Stimulated activated CD8-positive, alpha-beta memory T cell treated with anti-CD3 and anti-CD28 coated beads, Interleukin-12 subunit alpha, Interleukin-12 subunit beta, amount 100 ng/mL, for 24 hours (primary cell): Measurements from ENCODE around the gene FKTN.

ENCODE experiments used
- DNase-seq: peaks from one replicate; pipeline ENCODE4 v3.0.0-alpha.2; 2020; ENCODE audit errors: extremely low read depth

Gene FKTN

DNA sequence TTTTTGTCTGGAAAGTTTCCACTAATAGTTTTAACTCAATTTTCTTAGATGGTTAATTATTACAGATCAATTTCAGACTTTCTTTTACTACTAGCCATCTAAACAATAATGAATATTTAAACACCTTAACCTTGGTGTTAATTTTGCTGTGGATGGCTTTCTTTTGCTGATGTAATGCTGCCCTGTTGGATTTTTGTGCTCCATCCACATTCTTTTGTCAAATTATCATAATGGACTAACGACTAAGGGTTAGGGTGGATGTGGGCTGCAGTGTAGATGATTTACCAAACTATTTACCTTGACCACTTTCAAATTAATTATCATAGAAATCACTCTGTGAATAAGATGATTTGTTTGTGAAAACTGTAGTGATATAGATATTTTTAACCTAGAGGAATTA lies 120.8 kb downstream of the FKTN start:
- no peak for DNase-seq

DNA sequence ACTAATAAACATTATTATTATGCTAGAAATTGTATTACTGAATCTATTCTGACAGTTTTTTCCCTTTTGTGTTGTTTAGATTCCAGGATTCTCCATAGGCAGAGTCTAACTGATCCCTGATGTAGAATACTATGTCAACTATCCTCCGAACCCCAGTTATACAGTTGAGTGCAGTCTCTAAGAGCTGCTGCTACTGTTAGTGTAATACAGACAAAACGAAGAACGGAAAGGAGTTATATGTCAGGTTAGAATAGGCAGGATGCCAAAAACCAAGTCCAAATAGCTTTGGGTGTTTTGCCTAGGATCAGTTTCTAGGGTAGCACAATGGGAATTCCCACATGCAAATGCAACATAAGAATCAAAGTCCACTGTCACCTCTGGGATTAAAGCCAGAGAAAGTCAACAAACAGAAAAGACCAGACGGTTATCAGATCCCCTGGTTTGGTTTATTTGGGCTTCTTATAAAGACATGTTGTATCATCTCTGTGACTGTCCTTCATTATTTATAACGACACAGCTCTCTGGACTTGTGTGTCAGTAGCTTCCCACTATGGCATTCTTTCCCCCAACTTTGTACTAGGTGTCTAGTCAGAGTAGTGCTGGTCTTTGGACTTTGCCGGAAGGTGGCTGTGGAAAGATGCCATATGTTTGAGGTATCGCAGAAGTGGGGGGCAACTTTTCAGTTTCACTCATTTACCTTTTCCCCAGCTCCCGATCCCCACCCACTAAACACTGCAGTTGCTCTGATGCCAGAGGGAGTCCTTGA lies 121.5 kb downstream of the FKTN start:
- no peak for DNase-seq

DNA sequence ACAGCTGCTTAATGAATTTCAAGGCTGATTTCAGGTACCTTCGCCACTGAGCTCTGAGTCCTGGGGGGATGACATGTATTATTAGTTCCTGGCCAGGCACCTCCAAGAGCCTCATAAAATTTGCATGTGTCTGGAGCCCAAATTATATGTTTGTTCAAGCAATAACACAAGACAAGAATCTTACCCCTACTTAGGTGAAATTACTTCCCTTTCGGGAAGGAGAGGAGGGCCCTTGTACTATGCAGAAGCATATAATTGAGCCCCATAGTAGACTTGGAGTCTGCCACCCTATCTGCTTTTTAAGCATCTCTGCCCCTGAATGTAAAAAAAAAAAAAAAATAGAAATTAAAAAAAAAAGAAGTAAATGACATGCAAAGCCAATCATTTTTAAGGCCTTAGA lies 123.4 kb downstream of the FKTN start:
- DNase-seq, result no peak

DNA sequence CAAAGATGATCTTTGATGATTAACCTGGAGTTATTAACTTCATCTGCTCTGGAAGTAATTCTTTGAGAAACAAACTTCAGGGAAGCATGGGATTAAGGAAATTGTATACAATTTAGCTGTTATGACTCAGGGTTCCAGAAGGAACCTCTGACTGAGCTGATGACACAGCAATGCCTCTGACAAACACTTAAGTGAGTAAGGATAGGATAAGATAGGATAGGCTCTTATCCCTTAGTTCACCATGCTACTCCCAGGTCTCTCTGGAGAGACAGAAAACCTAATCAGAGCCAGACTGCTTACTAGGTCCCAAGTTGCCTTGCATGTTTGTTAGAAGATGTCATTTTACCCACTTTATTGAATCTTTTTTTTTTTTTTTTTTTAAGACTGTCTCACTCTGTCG lies 123.8 kb downstream of the FKTN start:
- no peak for DNase-seq

DNA sequence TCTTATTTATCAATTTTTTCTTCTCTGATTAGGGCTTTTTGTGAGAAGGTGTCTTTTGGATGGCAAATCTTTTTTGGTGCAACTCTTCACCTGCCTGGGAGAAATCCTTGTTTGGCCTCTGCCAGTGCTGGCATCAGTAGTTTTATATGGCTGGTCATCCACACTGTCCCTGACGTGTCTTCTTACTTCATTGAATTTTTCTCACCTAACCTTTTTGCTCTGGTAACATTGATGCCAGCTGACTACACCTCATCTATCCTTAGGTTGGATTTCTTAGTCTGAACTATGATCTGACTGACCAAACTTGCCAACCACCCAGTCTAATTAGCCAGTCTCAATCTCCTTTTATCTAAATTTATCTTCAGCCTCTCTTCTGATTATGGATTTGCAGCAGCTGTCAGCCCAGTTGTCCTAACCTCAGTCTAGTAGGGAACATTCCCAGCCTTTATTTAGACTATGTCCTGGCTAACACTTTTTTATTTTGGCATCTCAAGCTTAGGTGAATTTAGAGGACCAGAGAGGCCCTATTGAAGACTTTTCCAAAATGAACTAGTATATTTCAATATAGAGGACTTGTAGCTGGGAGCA lies 125.9 kb downstream of the FKTN start:
- no peak for DNase-seq

DNA sequence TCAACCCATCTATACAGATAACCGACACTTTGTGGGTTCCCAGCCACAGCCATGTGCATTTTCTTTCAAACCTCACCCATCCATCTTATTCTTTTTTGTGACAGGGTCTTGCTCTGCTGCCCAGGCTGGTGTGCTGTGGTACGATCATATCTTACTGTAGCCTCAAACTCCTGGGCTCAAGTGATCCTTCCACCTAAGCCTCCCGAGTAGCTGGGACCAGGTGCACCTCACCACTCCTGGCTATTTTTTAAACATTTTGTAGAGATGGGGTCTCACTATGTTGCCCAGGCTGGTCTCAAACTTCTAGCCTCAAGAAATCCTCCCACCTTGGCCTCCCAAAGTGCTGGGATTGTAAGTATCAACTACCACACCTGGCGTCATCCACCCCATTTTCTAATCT lies 129.0 kb downstream of the FKTN start:
- DNase-seq, result no peak
